ENCODE measurements around the gene NXN. TPM values are rescaled to one million over a fixed set of nuclear protein-coding genes. Genes with fewer than 3 reads are reported as not detected.

The NXN gene
- 8.7 and 10.3 TPM in 2 replicates for total RNA-seq

DNA sequence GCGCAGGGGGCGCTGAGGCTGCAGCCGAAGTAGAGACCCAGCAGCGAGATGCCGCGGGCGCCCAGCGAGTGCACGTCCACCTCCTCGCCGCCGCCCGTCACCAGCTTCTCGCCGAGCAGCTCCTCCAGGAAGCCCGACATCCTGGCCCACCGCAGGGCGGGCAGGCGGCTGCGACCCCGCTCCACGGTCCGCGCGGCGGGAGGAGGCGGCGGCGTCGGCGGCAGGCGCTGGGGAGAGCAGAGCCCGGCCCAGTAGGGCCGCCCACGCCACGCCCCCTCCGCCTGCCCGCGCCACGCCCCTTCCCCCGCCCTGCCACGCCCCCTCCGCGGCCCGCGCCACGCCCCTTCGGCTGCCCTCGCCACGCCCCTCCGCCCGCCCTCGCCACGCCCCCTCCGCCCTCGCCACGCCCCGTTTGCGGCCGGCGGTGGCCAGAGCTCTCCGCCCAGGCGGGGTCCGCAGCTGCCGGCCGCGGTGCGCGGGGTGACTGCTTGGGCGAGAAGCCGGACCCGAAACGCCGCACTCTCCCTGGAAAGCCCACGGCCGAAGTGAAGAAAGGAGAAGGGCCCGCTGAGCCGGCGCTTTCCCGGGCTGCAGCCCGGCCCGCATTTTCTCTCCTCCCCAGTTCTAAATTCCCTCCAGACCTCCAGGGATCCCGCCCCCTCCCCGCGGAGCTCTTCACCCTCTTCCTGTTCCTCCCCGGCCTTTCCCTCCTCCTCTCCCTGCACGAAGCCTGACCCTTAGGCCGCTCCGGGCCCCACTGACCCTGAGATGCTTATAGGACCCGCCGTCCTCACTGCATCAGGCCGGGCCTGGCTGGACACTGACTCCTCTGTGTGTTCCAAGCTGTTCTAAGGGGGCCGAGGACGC lies at the start of gene NXN:
NXN (minus strand) TSS at position 238 of the 867 bp plus-strand sequence.

DNA sequence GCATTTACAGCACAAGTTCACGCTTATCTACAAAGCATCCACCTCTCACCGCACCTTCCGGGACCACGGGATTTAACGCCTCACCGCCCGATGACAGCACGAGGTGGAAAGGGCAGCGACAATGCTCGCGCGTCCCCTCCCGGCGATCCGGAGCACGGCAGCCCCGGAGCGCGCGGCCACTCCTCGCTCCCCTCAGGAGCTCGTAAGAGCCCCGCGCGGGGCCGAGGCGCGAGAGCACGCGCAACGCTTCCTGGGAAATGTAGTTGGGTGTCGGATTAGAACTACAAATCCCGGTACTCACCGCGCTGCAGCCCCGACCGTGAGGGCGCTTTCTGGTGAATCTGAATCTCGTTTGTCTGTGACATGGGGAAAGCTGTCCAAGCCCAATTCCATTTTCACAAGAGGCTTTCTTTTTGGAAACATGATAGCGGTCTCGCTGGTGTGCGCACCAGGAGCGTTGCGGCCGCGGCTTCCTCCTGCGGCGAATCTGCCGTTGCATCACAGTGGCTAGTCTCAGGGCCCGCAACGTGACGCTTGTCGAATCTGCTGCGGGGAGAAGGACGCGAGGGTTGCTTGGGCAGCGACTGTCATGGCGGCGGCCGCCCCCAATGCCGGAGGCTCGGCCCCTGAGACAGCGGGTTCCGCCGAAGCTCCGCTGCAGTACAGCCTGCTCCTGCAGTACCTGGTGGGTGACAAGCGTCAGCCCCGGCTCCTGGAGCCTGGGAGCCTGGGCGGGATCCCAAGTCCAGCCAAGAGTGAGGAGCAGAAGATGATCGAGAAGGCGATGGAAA lies 17.2 kb upstream of the NXN start, which contains the start of gene TIMM22:
TIMM22 (plus strand) TSS at position 576 of the 791 bp plus-strand sequence; CDS start at position 590, 14 bp downstream.

DNA sequence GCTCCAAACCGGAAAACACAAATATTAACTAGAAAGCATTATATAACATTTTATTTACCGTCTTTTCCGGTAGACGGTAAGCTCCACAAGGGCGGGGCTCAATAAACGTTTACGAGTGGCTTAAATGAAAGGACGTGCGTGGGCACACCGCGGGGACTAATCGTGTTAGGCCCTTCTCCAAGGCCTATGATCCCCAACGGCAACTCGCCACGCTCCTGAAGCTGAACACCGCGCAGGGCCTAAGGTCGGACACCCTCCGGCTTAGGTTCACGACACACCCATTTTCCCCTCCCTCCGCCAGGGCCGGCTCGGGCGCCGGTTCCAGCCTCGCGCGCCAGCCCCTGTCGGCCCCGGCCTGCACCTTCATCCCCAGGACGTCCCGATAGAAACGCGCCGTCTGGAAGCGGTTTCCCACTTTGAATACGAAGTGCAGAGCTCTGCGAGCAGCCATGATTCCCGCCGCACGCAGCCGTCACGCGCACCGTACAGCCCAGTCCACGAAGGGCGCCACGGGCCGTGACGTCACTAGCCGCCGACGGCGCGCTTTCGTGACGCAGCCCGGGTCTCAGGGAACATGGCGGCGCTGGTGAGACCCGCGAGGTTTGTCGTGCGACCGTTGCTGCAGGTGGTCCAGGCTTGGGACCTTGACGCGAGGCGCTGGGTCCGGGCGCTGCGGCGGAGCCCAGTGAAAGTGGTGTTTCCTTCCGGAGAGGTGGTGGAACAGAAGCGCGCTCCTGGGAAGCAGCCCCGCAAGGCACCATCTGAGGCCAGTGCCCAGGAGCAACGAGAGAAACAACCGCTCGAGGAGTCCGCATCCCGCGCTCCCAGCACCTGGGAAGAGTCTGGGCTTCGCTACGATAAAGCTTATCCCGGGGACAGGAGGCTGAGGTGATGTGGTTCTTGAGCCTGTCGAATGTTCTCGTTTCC lies 197.5 kb downstream of the NXN start, which contains the start of the genes GLOD4 and MRM3:
GLOD4 (minus strand) TSS at position 476 of the 927 bp plus-strand sequence; CDS start at position 451, 25 bp downstream.
MRM3 (plus strand) TSS at position 549 of the 927 bp plus-strand sequence; CDS start at position 575, 26 bp downstream.

DNA sequence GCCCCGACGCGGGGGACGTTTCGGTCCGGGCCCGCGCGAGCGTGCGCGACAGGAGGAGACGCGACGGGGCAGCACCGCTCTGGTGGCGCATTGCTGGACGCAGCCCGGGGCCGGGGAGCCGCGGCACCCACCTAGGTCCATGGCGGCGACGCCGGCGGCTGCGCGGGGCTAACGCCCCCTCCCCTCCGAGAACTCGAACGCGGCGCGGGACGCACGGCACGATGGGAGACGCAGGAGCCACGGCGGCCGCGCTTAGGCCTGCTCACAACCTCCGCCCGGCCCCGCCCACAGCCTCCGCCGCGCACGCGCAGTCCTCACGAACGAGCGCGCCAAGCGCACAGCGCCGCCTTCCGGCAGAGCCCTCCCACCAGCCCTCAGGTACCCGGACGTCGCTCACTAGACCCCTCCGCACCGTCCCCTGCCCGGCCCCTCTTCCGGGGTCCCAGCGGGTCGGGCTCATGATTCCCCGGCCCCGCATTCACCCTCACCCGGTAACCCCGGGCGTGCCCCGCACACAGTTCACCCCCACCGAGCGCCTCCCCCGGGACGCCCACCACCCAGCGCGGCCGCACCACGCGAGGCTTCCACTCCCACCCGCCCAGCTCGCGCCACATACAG lies 227.5 kb downstream of the NXN start, which contains the start of gene GEMIN4:
GEMIN4 (minus strand) TSS at position 263 of the 618 bp plus-strand sequence; CDS start at position 141, 122 bp downstream.

Other genes with a start within 250 kb of the NXN start
- gene TLCD3A, start 247.2 kb downstream of the NXN start, total RNA-seq, result 12.9 and 15.8 TPM in 2 replicates
- gene GEMIN4, start 227.5 kb downstream of the NXN start, total RNA-seq, result 14.8 and 21.1 TPM in 2 replicates
- 40.3 and 78.4 TPM in 2 replicates for gene GLOD4, start 197.5 kb downstream of the NXN start, total RNA-seq
- 15.7 and 16.8 TPM in 2 replicates for gene MRM3, start 197.4 kb downstream of the NXN start, total RNA-seq
- 11.4 and 13.2 TPM in 2 replicates for gene TIMM22, start 17.4 kb upstream of the NXN start, total RNA-seq
- gene ABR, start 200.2 kb upstream of the NXN start, total RNA-seq, result 22.1 and 26.7 TPM in 2 replicates